LNCAP (cell line): ENCODE data around the gene HNRNPF.

Source experiments
- CTCF ChIP-seq: fragments of 450-650 bp; IDR thresholded peaks from 2 replicates; pipeline ENCODE4 v1.5.1; 2017; ENCODE audit warnings: mild to moderate bottlenecking

Gene HNRNPF

DNA sequence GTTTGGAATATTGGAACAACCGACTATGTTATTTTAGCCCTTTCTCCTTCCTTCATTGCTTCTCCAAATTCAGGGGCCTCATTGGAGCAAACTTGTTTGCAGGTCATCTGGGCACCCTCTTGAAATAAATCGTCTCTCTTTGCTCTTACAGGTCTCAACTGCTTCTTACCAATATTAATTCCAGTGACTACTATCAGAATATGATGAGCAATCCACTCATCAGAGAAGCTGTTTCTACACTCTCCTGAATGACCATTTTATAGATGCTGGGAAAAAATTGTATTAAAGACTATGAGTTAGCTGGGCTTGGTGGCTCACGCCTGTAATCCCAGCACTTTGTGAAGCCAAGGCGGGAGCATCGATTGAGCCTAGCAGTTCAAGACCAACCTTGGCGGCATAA is 12.5 kb upstream of the HNRNPF start:
- no peak for TF ChIP-seq CTCF

GRCh38 chr10:43421201-43421507 is 12.2 kb upstream of the HNRNPF start:
- TF ChIP-seq CTCF: no peak

DNA sequence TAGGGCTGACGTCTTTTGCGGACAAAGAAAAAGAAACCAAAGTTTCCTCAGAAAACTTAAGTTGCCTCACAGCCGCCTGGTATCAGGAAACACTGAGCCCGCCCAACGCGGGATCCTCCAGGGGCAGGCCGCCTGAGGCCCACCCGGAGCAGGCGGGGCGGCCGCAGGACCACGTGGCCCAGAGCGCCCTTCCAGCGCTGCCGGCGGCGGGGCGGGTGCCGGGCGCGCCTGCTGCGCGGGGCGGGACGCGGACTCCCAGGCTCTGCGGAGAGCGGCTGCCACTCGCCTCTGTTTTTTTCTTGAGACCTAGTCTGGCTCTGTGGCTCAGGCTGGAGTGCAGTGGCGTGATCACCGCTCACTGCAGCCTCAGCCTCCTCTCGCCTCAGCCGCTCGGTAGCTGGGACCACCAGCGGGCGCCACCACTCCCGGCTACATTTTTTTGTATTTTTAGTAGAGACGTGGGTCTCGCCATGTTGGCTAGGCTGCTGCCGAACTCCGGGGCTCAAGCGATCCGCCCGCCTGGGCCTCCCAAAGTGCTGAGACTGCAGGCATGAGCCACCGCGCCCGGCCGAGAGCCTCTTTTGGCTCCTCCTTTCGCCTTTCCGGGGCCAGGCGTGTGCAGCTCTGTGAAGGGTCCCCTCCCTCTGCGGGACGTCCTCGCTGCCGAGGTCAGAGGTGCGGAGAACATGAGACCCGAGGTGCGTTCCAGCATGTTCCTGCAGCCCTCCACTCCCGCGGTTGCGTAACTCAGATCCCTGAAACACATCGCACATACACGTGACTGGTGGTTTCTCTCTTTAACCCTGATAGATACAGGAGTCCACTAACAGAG is 11.6 kb upstream of the HNRNPF start:
- TF ChIP-seq CTCF: no peak

DNA sequence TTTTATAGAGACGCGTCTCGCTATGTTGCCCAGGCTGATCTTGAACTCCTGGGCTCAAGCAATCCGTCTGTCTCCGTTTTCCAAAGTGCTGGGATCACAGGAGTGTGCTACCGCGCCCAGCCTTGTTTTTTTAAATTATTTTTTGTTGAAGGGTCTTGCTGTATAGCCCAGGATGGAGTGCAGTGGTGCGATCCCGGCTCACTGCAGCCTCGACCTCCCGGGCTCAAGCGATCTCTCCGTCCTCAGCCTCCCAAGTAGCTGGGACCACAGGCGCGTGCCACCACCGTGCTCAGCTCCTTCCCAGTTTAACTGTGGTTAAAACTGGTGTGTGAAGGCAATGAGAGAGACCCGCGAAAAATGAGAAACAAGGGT is 11.0 kb upstream of the HNRNPF start:
- no peak for TF ChIP-seq CTCF

- TF ChIP-seq CTCF: no peak
Measured at GRCh38 chr10:43417950-43418768, 9.2 kb upstream of the HNRNPF start.

GRCh38 chr10:43415544-43415943 is 6.6 kb upstream of the HNRNPF start:
- no peak for TF ChIP-seq CTCF

DNA sequence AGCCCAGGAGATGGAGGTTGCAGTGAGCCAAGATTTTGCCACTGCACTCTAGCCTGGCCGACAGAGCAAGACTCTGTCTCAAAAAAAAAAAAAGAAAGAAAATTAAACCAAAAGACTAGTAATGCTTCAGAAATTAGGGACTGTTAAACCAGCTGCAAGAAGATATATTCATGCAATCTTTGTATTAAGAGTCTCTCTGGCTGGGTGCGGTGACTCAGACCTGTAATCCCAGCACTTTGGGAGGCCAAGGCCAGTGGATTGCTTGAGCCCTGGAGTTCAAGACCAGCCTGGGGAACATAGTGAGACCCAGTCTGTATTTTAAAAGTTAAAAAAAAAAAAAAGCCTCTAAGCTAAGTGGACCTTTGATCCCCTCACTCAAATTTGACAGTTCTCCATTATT is 2.5 kb upstream of the HNRNPF start:
- no peak for TF ChIP-seq CTCF
